GM23248 (cell line): ENCODE data around the gene MTNR1A.

Source experiments
- EZH2 ChIP-seq: fragments of 200-600 bp; sonication (generic); IDR thresholded peaks from 2 replicates; pipeline ENCODE4 v1.6.1; 2018; ENCODE audit warnings: antibody characterized with exemption, mild to moderate bottlenecking; ENCODE audit not compliant: insufficient read depth, poor library complexity, severe bottlenecking
- EZH2phosphoT487 ChIP-seq: fragments of 200-600 bp; sonication (generic); IDR thresholded peaks from 2 replicates; pipeline ENCODE4 v1.6.1; 2018; ENCODE audit warnings: antibody characterized with exemption, moderate library complexity, mild to moderate bottlenecking, low read depth; ENCODE audit not compliant: insufficient read depth

DNA sequence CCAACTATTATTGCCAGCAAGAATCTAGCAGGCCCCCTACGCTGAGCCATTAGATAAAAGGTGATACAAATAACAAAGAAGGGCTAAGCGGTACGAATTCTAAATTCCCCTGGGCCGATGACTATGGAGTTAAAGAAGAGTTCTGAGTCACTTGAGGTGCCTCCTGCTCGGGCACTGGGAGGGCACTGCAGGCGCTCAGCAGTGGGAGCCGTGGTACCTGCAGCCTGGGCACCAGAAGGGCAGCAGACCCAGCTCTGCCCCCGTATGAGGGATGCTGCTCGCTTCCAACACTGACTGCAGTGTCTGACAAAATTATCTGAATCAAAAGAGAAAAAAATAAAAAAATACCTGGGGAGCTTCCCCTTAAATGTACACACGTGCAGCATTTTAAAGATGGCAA, 44.1 kb upstream of the MTNR1A start:
- TF ChIP-seq EZH2 (no peak), EZH2phosphoT487 (no peak)
